GM12878 (cell line): Measurements from ENCODE around the gene H6PD. TPM values are rescaled to one million over a fixed set of nuclear protein-coding genes. Genes with fewer than 3 reads are reported as not detected.

Source experiments
- BMI1 ChIP-seq: fragments of 450-650 bp; IDR thresholded peaks from 2 replicates; pipeline ENCODE4 v1.6.1; 2016; ENCODE audit warnings: mild to moderate bottlenecking, moderate library complexity, borderline replicate concordance
- CEBPB ChIP-seq, 2 experiments: fragments of 150-350 bp in 1 of 2; IDR thresholded peaks; 2 replicates each; pipeline ENCODE4 v1.6.1; 2012 to 2014; ENCODE audit warnings: low read depth in 2 of 2, low read length in 2 of 2, borderline replicate concordance in 1 of 2, inconsistent platforms in 1 of 2
- GABPA ChIP-seq: IDR thresholded peaks from 2 replicates; pipeline ENCODE4 v1.6.1; 2014; ENCODE audit warnings: antibody characterized with exemption, low read depth, mild to moderate bottlenecking, inconsistent platforms
- GATAD2B ChIP-seq: fragments of 450-650 bp; conservative IDR thresholded peaks from 2 replicates; pipeline ENCODE4 v1.6.1; 2017; ENCODE audit warnings: low read depth, mild to moderate bottlenecking, moderate library complexity
- IRF3 ChIP-seq: fragments of 450-650 bp; IDR thresholded peaks from 2 replicates; pipeline ENCODE4 v1.6.1; 2014; ENCODE audit warnings: mild to moderate bottlenecking
- LARP7 ChIP-seq: fragments of 450-650 bp; IDR thresholded peaks from 2 replicates; pipeline ENCODE4 v1.6.1; 2017; ENCODE audit warnings: mild to moderate bottlenecking
- NKRF ChIP-seq: fragments of 450-650 bp; conservative IDR thresholded peaks from 2 replicates; pipeline ENCODE4 v1.6.1; 2017; ENCODE audit warnings: mild to moderate bottlenecking, moderate library complexity
- TCF12 ChIP-seq: IDR thresholded peaks from 2 replicates; pipeline ENCODE4 v1.6.1; 2011; ENCODE audit warnings: low read depth, mild to moderate bottlenecking, low read length
- ZBTB11 ChIP-seq: fragments of 450-650 bp; formaldehyde crosslinking; IDR thresholded peaks from 2 replicates; pipeline ENCODE4 v1.5.0; 2022; ENCODE audit warnings: mild to moderate bottlenecking, missing genetic modification characterization
- polyA plus RNA-seq, 11 experiments: library from polyadenylated mRNA; depleted of rRNA in 4 of 11; unstranded in 6 of 11; stranded (reverse) in 5 of 11; fragments of >200 nt; fragmentation: Nextera tagmentation in 4 of 11; fragmentation: Illumina TruSeq in 1 of 11; extraction: Ambion mirVana in 4 of 11; extraction: Trizol in 1 of 11; gene quantifications; 1 replicate in 1 of 11; 2 replicates in 10 of 11; pipeline versions ENCODE4 v1.2.1 to v1.2.3, GENCODE V29; 2011 to 2016; ENCODE audit warnings: inconsistent platforms in 2 of 11, missing spikeins in 2 of 11, low read depth in 1 of 11
- total RNA-seq, 4 experiments: library from RNA; depleted of rRNA in 3 of 4; stranded (reverse); fragments of >200 nt in 3 of 4; fragmentation: Illumina TruSeq in 1 of 4; extraction: Trizol in 1 of 4; gene quantifications; 2 replicates each; pipeline versions ENCODE4 v1.2.1 to v1.2.3, GENCODE V29; 2013 to 2021

Gene H6PD
- total and polyA plus RNA-seq, 10 of the 15 experiments (the other 5 are each of a cell fraction or from before 2014, with no cell fraction given): 1.2 to 20.7 (median 7.7) TPM

GRCh38 chr1:9271283-9271682, 36.7 kb downstream of the H6PD start (continued):
- TF ChIP-seq ZBTB11 (CRISPR knock-in tag): no peak
- no peak for TF ChIP-seq LARP7
- no peak for TF ChIP-seq GABPA
- TF ChIP-seq NKRF: no peak
- no peak for TF ChIP-seq BMI1
- no peak for TF ChIP-seq GATAD2B
- TF ChIP-seq IRF3: no peak
- TF ChIP-seq TCF12: no peak
- TF ChIP-seq CEBPB (IDR thresholded peaks at IDR 0.05; ENCODE audit: borderline replicate concordance in 1 of 2, low read depth in 2 of 2, low read length in 2 of 2): no peak
- TF ChIP-seq, all 136 proteins: peak for 0
